ENCODE measurements around the gene INO80C. TPM values are rescaled to one million over a fixed set of nuclear protein-coding genes. Genes with fewer than 3 reads are reported as not detected.

INO80C gene
- total RNA-seq, 1 donor from 2014 or later, result 24.6 TPM

GRCh38 chr18:35451032-35451431, 46.7 kb downstream of the INO80C start:
- Histone ChIP-seq H3K9me3 (ENCODE audit: insufficient read depth, low read depth, low read length) (no peaks in the 10 kb centered on the region), H3K27ac (ENCODE audit: low read depth, low read length) (no peak overlapping the region), H3K4me2 (ENCODE audit: low read length) (no peak overlapping the region), H3K79me2 (ENCODE audit: insufficient read depth, low read length) (no peaks in the 10 kb centered on the region), H4K20me1 (ENCODE audit: insufficient read depth, low read length) (no peaks in the 10 kb centered on the region), H3K4me1 (ENCODE audit: insufficient read depth, low read length) (no peaks in the 10 kb centered on the region), H2AFZ (ENCODE audit: low read depth, low read length) (no peak overlapping the region), H3K27me3 (ENCODE audit: insufficient read depth, low read length) (no peaks in the 10 kb centered on the region), H3K4me3 (ENCODE audit: insufficient read depth, low read depth, low read length) (no peak overlapping the region), H3K36me3 (ENCODE audit: insufficient read depth, low read length) (no peaks in the 10 kb centered on the region), H3K9ac (ENCODE audit: low read length) (no peak overlapping the region)
- Mint-ChIP-seq H3K27ac (ENCODE audit: unreplicated experiment) (no peak overlapping the region), H3K27me3 (ENCODE audit: low read depth, unreplicated experiment) (peaks cover 11% of the 10 kb centered on the region), H3K4me3 (ENCODE audit: unreplicated experiment) (no peak overlapping the region), H3K9me3 (ENCODE audit: unreplicated experiment) (no peaks in the 10 kb centered on the region), H3K36me3 (ENCODE audit: low read depth, unreplicated experiment) (no peaks in the 10 kb centered on the region), H3K4me1 (ENCODE audit: low read depth, unreplicated experiment) (peaks cover under 1% of the 10 kb centered on the region)
- no peak for FAIRE-seq
- TF ChIP-seq EZH2 (IDR thresholded peaks at IDR 0.05; ENCODE audit: insufficient read depth, low read length) (no peak), CTCF (IDR thresholded peaks at IDR 0.05; ENCODE audit: insufficient read depth, low read depth, low read length) (no peak)
- no peak for DNase-seq (ENCODE audit: low read depth)

DNA sequence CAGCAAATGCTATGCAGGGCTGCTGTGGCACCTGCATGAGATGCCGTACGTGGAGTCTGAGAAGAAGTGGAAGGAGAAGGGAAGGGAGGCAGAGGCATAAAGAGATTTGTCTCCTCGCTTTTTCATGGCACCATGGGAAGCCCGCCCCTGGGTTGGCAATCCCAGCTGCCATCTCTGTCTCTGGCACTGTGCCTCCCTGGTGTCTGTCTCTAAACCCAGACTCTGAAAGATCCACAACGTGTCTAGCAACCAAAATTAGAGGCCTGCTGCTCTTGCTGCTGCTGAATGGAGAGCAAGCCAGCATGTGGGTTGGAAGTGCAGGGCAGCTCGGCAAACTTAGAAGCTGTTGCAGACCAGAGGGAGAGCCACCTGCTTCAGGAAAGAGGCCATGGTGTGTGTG, 53.1 kb downstream of the INO80C start:
- Histone ChIP-seq H3K9ac (ENCODE audit: low read length) (no peak overlapping the region), H3K36me3 (ENCODE audit: insufficient read depth, low read length) (no peaks in the 10 kb centered on the region), H2AFZ (ENCODE audit: low read depth, low read length) (no peak overlapping the region), H3K4me2 (ENCODE audit: low read length) (no peak overlapping the region), H3K27me3 (ENCODE audit: insufficient read depth, low read length) (no peaks in the 10 kb centered on the region), H3K27ac (ENCODE audit: low read depth, low read length) (no peak overlapping the region), H3K4me3 (ENCODE audit: insufficient read depth, low read depth, low read length) (no peak overlapping the region), H3K4me1 (ENCODE audit: insufficient read depth, low read length) (peaks cover 7% of the 10 kb centered on the region), H3K9me3 (ENCODE audit: insufficient read depth, low read depth, low read length) (no peaks in the 10 kb centered on the region), H4K20me1 (ENCODE audit: insufficient read depth, low read length) (no peaks in the 10 kb centered on the region), H3K79me2 (ENCODE audit: insufficient read depth, low read length) (no peaks in the 10 kb centered on the region)
- DNase-seq (ENCODE audit: low read depth), result no peak
- no peak for TF ChIP-seq CTCF (IDR thresholded peaks at IDR 0.05; ENCODE audit: insufficient read depth, low read depth, low read length)
- no peak for TF ChIP-seq EZH2 (IDR thresholded peaks at IDR 0.05; ENCODE audit: insufficient read depth, low read length)
- H3K36me3 Mint-ChIP-seq (ENCODE audit: low read depth, unreplicated experiment), result no peaks in the 10 kb centered on the region
- H3K9me3 Mint-ChIP-seq (ENCODE audit: unreplicated experiment), result no peaks in the 10 kb centered on the region
- peaks cover 7% of the 10 kb centered on the region for H3K4me1 Mint-ChIP-seq (ENCODE audit: low read depth, unreplicated experiment)
- H3K27ac Mint-ChIP-seq (ENCODE audit: unreplicated experiment), result no peak overlapping the region
- H3K4me3 Mint-ChIP-seq (ENCODE audit: unreplicated experiment), result no peak overlapping the region
- no peak for FAIRE-seq
- H3K27me3 Mint-ChIP-seq (ENCODE audit: low read depth, unreplicated experiment), result peaks cover 16% of the 10 kb centered on the region

GRCh38 chr18:35443847-35444246, 53.9 kb downstream of the INO80C start:
- H3K4me1 Mint-ChIP-seq (ENCODE audit: low read depth, unreplicated experiment), result peaks cover 7% of the 10 kb centered on the region
- H3K79me2 ChIP-seq (ENCODE audit: insufficient read depth, low read length), result no peaks in the 10 kb centered on the region
- no peak overlapping the region for H2AFZ ChIP-seq (ENCODE audit: low read depth, low read length)
- FAIRE-seq, result no peak
- H3K4me3 ChIP-seq (ENCODE audit: insufficient read depth, low read depth, low read length), result no peak overlapping the region
- H3K9me3 ChIP-seq (ENCODE audit: insufficient read depth, low read depth, low read length), result no peaks in the 10 kb centered on the region
- no peak for DNase-seq (ENCODE audit: low read depth)
- H3K27ac ChIP-seq (ENCODE audit: low read depth, low read length), result no peak overlapping the region
- no peak overlapping the region for H3K4me2 ChIP-seq (ENCODE audit: low read length)
- TF ChIP-seq CTCF (IDR thresholded peaks at IDR 0.05; ENCODE audit: insufficient read depth, low read depth, low read length) (no peak), EZH2 (IDR thresholded peaks at IDR 0.05; ENCODE audit: insufficient read depth, low read length) (no peak)
- H3K9me3 Mint-ChIP-seq (ENCODE audit: unreplicated experiment), result no peaks in the 10 kb centered on the region
- H3K9ac ChIP-seq (ENCODE audit: low read length), result no peak overlapping the region
- H3K27me3 Mint-ChIP-seq (ENCODE audit: low read depth, unreplicated experiment), result peaks cover 16% of the 10 kb centered on the region
- peaks cover 7% of the 10 kb centered on the region for H3K4me1 ChIP-seq (ENCODE audit: insufficient read depth, low read length)
- no peaks in the 10 kb centered on the region for H3K27me3 ChIP-seq (ENCODE audit: insufficient read depth, low read length)
- H3K36me3 ChIP-seq (ENCODE audit: insufficient read depth, low read length), result no peaks in the 10 kb centered on the region
- no peak overlapping the region for H3K27ac Mint-ChIP-seq (ENCODE audit: unreplicated experiment)
- no peaks in the 10 kb centered on the region for H4K20me1 ChIP-seq (ENCODE audit: insufficient read depth, low read length)
- H3K4me3 Mint-ChIP-seq (ENCODE audit: unreplicated experiment), result no peak overlapping the region
- H3K36me3 Mint-ChIP-seq (ENCODE audit: low read depth, unreplicated experiment), result no peaks in the 10 kb centered on the region

All from astrocyte (in vitro differentiated cells and primary cell).